Endothelial cell of hepatic sinusoid (primary cell): Measurements from ENCODE around the gene CASP3.
"Not testable (repeated sequence)": the region's sequence is repeated elsewhere in the genome, so short reads cannot be mapped to it uniquely, and the experiment has no call there.

Experiments
- in situ Hi-C: cut with HindIII; loops from 2 replicates; pipeline ENCODE4 v1.10.0; 2017; ENCODE audit warnings: low sequenced_read_pairs

CASP3 gene

DNA sequence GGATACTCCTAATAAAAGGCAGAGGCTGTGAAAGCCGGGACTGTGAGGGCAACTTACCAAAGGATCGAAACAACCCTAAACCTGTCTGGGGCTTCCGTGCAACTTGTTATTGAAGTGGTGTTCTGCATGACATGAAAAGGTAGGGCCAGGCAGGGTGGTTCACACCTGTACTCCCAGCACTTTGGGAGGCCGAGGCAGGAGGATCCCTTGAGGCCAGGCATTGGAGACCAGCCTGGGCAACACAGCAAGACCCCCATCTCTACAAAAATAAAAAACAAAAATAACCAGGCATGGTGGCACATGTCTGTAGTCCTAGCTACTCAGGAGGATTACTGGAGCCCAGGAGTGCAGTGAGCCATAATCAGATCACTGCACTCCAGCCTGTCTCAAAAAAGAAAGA lies 12.3 kb downstream of the CASP3 start:
- in situ Hi-C loops = no loop called here

DNA sequence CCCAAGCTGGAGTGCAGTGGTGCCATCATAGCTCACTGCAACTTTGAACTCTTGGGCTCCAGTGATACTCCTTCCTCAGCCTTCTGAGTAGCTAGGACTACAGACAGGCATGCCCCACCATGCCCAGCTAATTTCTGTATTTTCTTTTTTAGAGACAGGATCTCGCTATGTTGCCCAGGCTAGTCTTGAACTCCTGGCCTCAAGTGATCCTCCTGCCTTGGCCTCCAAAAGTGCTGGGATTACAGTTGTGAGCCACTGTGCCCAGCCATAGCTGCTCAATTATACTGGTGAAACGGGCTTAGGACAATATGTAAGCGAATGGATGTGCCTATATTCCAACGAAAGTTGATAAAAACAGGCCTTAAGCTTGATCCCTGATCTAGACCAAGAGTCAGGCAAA lies 13.1 kb downstream of the CASP3 start:
- in situ Hi-C loops = no loop called here

DNA sequence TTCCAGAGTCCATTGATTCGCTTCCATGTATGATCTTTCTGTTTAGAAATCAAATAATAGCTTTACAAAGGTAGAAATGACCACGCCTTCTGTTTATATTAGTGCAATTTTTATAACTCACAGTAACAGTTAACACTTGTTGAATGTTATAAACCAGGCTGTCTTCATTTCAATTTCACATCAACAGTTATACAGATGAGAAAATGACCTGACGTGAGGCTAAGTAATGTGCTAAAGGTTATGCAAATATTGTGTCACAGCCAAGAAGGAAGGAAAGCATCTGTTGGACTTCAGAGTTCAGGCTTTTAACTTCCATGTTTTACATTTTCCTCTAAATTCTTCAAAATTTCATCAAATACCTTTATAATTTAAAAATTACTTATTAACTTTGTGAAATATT lies 13.9 kb downstream of the CASP3 start:
- in situ Hi-C loops = no loop called here

DNA sequence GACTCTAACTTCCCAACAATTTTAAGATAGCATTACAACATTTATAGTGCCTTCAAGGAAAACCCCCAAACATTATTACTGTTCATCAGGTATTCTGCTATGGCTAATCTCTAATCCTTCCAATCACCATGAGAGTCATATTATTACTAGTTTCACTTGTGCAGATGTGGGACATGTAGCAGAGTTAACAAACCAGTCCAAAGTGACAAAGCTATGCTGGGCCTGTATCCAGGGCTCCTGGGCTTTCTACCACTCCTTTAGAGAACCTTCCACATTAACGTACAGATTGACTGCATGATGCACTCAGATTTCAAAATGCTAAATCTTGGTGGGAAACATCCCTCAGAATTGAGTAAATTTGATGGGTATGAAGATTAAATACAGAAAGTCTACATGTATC lies 16.4 kb downstream of the CASP3 start:
- in situ Hi-C loops = no loop called here

DNA sequence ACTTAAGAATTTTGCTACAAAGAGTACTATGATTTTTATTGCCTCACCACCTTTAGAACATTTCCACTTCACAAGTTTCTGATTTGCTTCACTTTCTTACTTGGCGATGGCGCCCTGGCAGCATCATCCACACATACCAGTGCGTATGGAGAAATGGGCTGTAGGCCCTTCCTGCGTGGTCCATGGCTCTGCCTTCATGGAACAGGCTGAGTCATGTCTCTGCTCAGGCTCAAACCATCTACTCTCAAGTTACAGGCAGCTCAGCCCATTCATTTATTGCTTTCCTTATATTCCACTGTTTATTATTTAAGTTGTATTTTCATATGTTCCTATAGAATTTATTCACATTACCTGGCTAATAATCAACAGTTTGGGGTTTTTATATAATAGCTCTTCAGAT lies 21.1 kb downstream of the CASP3 start:
- in situ Hi-C loops = loop anchor here (5.0 kb wide), 2 partner anchors 59 to 76 kb away; no protein-coding TSS in a partner anchor

DNA sequence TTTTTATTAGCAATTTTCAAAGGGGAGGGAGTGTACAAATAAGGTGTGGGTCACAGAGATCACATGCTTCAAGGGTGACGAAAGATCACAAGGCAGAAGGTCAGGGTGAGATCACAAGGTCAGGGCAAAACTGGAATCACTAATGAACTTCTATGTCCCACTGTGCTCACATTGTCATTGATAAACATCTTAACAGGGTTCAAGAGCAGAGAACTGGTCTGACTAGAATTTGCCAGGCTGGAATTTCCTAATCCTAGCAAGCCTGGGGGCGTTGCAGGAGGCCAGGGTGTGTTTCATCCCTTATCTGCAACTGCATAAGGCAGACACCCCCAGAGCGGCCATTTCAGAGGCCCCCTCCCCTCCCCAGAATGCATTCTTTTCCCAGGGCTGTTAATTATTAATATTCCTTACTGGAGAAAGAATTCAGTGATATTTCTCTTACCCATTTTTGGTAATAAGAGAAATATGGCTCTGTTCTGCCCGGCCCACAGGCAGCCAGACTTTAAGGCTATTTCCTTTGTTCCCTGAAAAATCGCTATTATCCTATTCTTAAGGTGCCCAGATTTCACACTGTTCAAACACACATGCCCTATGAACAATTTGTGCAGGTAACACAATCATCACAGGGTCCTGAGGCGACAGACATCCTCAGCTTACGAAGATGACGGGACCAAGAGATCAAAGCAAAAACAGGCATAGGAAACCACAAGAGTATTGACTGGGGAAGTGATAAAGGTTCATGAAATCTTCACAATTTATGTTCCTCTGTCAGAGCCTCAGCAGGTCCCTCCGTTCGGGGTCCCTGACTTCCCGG lies 23.3 kb downstream of the CASP3 start:
- in situ Hi-C loops = loop anchor here (5.0 kb wide), 2 partner anchors 61 to 74 kb away; no protein-coding TSS in a partner anchor

DNA sequence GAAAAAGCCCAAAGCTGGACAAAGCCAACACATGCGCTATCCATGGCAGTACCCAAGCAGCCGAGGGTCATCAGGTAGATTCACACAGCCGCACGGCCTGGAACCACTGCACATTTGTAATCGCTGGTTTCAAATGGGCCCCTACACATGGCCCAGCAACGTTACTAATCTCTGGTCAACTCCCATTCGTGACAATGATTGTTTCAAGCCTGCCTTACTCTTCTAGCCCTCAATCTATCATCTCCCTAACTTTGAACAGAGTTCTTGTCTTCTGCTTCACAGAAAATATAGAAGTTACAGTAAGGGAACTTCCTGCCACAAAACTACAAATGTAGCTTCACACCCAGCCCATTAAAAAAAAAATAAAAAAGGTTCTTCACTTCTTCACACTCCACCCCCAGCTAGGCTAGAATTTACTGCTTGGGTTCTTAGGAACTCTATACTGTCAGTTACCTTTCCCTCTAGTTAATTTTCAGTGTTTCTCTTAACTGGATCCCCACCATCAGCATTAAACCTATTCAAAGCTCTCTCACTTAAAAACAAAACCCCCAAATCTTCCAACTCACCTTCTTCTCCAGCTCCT lies 24.2 kb downstream of the CASP3 start:
- in situ Hi-C loops = loop anchor here (5.0 kb wide), 2 partner anchors 62 to 73 kb away; no protein-coding TSS in a partner anchor

DNA sequence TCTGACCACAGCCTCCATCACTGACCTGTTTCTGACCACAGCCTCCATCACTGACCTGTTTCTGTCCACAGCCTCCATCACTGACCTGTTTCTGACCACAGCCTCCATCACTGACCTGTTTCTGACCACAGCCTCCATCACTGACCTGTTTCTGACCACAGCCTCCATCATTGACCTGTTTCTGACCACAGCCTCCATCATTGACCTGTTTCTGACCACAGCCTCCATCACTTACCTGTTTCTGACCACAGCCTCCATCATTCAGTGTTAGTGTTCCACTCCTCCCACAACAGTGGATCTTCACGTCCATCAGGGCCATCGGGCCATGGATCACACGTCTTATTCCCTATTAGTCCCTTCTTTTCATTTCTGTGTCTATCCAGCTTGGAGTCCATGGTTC lies 24.7 kb downstream of the CASP3 start:
- in situ Hi-C loops = not testable (repeated sequence)

DNA sequence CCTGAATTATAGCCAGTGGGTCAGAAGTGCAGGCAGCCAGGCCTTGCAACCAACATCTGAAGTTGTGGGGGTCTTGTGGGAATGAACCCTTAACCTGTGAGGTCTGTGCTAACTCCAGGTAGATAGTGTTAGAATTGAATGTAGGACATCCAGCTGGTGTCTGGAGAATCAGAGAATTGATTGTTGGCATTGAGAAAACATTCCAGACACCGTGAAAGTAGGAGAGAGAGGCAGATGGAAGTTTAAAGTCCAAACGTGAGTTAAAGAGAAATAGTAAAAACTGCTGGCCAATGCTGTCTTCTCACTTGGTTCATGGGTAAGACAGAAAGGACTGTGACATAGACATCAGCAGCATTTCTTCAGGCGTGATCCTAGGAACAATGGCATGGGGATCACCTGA lies 27.7 kb downstream of the CASP3 start:
- in situ Hi-C loops = no loop called here

DNA sequence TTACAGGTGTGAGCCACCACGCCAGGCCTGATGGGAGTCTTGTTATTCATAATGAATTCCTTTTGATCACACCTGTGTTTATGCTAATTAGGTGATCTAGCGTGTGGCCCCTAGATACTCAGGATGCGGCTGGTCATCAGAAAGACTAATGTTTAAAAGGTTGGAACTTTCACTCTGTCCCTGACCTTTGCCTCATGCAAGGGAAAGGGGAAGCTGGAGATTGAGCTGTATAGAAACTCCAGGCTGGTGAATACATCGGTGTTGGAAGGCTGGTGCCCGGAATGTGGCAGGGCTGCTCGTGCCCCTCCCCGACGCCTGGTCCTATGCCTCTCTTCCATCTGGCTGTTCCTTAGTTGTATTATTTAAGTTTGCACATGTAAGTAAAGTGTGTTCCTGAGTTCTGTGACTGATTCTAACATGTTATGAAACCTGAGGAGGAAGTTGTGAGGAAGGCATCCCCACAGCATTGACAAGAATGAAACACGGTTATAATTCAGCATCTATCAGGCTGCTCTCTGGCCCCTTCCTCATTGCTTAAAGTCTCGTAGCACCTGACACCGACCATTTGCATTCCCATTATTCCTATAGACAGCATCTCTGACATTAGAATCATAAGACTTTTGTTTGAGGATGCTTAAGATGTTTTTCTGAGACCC lies 28.9 kb downstream of the CASP3 start:
- in situ Hi-C loops = no loop called here

DNA sequence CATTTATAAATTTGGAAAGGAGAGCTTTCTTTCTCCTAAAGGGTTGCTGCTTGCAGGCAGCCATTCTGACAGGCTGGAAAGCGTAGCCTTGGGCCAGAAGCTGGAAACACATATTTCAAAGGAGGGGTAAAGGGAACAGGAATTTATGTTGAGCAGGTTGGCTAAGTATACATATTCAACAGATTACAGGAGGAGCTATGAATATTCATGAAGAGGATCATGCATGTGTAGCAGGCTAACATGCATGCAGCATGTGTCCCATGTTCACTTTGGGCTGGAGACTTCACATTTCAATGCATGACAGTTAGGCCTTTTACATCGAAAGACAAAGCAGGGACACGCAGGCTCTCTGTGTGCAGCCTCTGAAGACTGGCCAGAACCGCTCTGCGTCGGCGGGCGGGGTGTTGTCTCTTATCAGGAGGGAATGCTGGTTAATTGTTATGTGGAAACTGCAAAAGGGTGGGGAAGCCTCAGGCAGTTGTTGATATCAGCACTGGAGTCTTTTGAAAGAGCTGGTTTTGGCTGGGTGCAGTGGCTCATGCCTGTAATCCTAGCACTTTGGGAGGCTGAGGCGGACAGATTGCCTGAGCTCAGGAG lies 31.5 kb downstream of the CASP3 start:
- in situ Hi-C loops = no loop called here

DNA sequence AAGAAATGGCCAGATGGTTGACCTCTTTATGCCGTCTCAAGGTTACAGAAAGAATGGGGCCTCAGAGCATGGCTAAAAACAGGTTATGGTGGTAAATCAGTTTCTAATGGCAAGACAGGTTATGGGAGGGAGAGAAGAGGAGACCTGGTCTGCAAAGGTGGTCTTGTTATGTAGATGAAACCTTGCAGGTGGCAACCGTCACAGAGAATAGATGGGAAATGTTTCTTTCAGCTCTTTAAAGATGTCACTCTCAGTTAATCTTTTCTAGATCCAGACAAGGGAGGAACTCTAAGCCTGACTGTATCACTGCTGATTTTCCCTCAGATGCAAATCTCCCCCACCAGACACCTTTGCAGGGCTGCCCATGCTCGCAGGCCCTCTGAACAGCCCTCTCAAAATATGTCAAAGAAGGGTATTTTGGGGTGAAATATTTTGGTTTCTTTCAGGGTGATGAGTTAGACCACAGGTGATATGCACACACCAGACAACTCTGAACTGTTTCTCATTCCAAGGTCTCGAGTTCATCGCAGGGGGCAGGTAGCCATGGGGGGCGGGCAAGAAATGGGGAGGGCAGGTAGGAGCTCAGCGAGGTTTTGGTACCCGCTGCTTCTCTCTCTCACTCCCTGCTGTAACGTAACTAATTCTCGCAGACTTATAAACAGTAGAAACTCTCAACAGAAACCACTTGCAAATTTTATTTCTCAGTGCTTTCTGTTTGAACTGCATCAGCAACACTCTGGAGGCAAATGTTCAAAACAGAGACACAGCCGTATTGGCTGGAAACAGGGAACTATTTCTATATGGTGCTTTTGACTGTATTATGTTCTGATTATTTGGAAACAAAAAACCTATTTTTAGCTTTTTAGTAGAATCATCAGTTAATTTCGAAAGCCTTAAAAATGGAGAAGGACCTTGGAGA lies 32.4 kb downstream of the CASP3 start:
- in situ Hi-C loops = no loop called here

DNA sequence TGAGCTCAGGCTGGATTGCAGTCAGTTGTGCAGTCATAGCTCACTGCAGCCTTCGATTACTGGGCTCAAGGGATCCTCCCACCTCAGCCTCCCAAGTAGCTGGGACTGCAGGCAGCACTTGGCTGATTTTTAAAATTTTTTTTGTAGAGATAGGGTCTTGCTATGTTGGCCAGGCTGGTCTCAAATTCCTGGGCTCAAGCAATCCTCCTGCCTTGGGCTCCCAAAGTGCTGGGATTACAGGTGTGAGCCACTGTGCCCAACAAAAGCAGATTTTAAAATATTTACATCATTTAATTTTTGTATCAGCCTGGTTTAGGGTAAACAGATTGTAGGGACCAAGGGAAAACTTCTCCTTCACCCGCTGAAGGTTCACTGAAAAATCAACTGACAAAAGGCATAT lies 33.1 kb downstream of the CASP3 start:
- in situ Hi-C loops = not testable (repeated sequence)

DNA sequence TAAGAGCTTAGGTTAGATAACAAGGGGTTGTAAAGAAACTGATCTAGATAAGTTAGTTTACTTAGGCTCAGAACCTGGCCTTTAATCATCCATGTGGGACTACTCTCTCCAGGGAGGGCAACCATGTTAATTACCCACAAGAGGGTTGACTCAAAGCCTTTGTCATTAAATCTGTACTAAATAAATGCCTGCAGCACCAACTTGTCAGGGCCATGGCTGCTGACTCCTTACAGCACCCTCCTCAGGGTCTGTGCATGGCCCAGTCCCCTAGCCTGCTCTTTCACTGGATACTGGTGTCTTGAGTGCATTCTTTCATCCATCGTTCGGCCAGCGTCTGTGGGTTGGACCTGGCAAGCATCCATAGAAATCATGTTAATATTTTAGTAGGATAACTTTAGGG lies 34.7 kb downstream of the CASP3 start:
- in situ Hi-C loops = loop anchor here (5.0 kb wide), 1 partner anchor 42 kb away; no protein-coding TSS in a partner anchor

DNA sequence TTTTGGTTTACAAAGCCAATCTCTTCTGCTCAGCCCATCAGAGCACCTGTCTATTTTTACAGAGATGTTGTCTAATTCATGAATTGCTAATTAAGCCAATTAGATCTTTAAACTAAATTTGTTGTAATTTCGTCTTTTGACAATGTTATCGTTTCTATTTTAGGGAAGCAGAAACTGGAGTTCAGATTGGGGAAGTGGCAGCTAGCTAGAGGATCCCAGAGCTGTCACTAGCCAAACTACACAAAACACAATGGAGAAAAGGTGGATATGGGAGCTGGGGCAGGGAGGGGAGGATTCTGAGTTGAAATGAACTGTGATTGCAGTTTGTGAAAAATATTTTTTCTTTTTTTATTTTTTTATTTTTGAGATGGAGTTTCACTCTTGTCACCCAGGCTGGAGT lies 35.8 kb downstream of the CASP3 start:
- in situ Hi-C loops = loop anchor here (5.0 kb wide), 1 partner anchor 41 kb away; no protein-coding TSS in a partner anchor

DNA sequence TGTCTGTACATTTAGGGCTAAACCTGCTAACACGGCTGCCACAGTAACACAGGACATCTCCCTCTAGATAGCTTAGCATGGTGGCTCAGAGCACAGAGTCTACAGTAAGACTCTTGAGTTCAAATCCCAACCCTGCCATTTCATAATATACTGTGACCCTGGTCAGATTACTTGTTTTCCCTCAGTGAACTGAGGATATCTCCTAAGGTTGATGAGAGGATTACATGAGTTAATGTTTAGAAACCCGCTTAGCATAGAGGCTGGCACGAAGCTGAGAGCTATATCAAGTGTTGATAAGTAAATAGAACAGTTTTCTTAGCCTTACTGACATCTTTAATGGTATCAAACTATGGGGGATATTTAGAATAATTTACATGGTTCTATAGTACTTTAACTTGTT lies 37.2 kb downstream of the CASP3 start:
- in situ Hi-C loops = loop anchor here (5.0 kb wide), 1 partner anchor 40 kb away; no protein-coding TSS in a partner anchor

DNA sequence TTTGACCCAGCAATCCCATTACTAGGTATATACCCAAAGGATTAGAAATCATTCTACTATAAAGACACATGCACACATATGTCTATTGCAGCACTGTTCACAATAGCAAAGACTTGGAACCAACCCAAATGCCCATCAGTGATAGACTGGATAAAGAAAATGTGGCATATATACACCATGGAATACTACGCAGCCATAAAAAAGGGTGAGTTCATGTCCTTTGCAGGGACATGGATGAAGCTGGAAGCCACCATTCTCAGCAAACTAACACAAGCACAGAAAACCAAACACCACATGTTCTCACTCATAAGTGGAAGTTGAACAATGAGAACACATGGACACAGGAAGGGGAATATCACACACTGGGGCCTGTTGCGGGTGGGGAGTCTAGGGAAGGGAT lies 41.8 kb downstream of the CASP3 start:
- in situ Hi-C loops = not testable (repeated sequence)

DNA sequence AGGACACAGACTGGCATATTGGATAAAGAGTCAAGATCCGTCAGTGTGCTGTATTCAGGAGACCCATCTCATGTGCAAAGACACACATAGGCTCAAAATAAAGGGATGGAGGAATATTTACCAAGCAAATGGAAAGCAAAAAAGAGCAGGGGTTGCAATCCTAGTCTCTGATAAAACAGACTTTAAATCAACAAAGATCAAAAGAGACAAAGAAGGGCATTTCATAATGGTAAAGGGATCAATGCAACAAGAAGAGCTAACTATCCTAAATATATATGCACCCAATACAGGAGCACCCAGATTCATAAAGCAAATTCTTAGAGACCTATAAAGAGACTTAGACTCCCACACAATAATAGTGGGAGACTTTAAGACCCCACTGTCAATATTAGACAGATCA lies 46.4 kb downstream of the CASP3 start:
- in situ Hi-C loops = not testable (repeated sequence)

DNA sequence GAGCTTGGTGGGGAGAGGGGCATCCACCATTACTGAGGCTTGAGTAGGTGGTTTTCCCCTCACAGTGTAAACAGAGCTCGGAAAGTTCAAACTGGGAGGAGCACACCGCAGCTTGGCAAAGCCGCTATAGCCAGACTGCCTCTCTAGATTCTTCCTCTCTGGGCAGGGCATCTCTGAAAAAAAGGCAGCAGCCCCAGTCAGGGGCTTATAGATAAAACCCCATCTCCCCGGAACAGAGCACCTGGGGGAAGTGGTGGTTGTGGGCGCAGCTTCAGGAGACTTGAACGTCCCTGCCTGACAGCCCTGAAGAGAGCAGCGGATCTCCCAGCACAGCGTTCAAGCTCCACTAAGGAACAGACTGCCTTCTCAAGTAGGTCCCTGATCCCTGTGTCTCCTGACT lies 48.3 kb downstream of the CASP3 start:
- in situ Hi-C loops = not testable (repeated sequence)

DNA sequence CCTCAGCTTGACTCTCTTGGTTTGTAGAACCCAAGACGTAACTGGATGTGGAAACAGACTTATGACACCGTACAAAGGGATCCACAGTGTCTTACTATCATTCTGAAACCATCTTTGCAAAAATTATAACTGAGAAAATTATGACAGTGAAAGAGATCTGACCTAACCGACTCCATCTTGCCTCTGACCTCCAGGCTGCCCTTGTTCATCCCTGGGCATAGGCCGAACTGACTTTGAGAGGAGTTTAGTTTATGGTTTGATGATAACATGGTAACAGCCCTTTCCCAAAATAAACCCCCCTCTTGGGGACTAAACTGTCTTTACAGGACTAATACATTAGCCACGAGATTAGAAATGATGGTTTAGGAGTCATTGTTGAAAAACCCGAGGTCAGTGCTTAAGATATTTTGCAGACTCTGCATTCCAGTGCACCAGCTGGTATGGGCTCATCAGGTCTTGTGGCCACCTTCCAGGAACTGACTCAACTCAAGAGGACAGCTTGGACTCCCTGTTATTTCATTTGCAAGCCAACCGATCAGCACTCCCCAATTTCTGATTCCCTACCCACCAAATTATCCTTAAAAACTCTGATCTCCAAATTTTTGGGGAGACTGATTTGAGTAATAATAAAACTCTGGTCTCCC lies 49.6 kb downstream of the CASP3 start:
- in situ Hi-C loops = no loop called here
